SK-N-SH treated with all-trans-retinoic acid at 6 μM for 48 hours (cell line): ENCODE measurements around the gene DHX30.

ENCODE experiments used
- CSDC2 ChIP-seq: fragments of 250-450 bp; sonication (Bioruptor Pico); IDR thresholded peaks from 2 replicates; pipeline ENCODE4 v1.5.0; 2020; ENCODE audit warnings: mild to moderate bottlenecking, moderate library complexity
- ISL1 ChIP-seq: fragments of 250-450 bp; sonication (Bioruptor Pico); IDR thresholded peaks from 2 replicates; pipeline ENCODE4 v2.1.2; 2022; ENCODE audit warnings: mild to moderate bottlenecking, moderate library complexity
- RARB ChIP-seq: fragments of 250-450 bp; sonication (Bioruptor Pico); IDR thresholded peaks from 2 replicates; pipeline ENCODE4 v1.8.0; 2021; ENCODE audit warnings: mild to moderate bottlenecking, moderate library complexity
- TCF4 ChIP-seq: fragments of 250-450 bp; sonication (Bioruptor Pico); IDR thresholded peaks from 2 replicates; pipeline ENCODE4 v1.8.0; 2021; ENCODE audit warnings: mild to moderate bottlenecking, moderate library complexity, borderline replicate concordance
- TOX ChIP-seq: fragments of 250-450 bp; sonication (Bioruptor Pico); IDR thresholded peaks from 2 replicates; pipeline ENCODE4 v1.8.0; 2021; ENCODE audit warnings: mild to moderate bottlenecking, moderate library complexity, borderline replicate concordance
- ZFP30 ChIP-seq: fragments of 450-650 bp; formaldehyde crosslinking; IDR thresholded peaks from 2 replicates; pipeline ENCODE4 v1.5.0; 2022; ENCODE audit warnings: mild to moderate bottlenecking, moderate library complexity
- ZNF8 ChIP-seq: fragments of 450-650 bp; formaldehyde crosslinking; IDR thresholded peaks from 2 replicates; pipeline ENCODE4 v1.5.0; 2020; ENCODE audit warnings: mild to moderate bottlenecking, moderate library complexity
- TF ChIP-seq, protein P1 (sequence below): fragments of 250-450 bp; sonication (Bioruptor Pico); IDR thresholded peaks from 2 replicates; pipeline ENCODE4 v1.8.0; 2020; ENCODE audit warnings: mild to moderate bottlenecking, moderate library complexity, borderline replicate concordance
- TF ChIP-seq, protein P2 (sequence below): fragments of 250-450 bp; sonication (Bioruptor Pico); IDR thresholded peaks from 2 replicates; pipeline ENCODE4 v1.5.1; 2021; ENCODE audit warnings: mild to moderate bottlenecking, moderate library complexity
- TF ChIP-seq, protein P3 (sequence below): fragments of 250-450 bp; sonication (Bioruptor Pico); IDR thresholded peaks from 2 replicates; pipeline ENCODE4 v1.5.1; 2020; ENCODE audit warnings: low read depth, mild to moderate bottlenecking, moderate library complexity

DNA sequence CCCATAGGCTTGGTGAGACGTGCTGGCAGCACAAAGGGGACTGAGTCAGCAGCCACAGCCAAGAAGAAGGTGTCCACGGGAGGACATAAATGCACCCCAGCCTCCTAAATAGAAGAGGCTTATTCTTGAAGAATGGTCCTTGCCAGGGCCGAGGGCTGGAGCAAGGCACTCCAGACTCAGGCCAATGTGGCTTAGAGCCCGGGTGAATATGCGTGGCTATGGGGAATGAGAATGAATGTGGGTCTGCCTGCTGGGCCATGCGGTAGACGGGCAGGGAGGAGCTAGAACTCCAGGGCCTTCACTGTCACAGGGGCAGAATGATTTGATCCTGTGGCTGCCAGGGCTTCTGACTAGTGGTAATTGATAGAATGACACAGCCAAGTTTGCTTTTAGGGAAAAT, 34.0 kb downstream of the DHX30 start:
- TF ChIP-seq, protein P1, sequence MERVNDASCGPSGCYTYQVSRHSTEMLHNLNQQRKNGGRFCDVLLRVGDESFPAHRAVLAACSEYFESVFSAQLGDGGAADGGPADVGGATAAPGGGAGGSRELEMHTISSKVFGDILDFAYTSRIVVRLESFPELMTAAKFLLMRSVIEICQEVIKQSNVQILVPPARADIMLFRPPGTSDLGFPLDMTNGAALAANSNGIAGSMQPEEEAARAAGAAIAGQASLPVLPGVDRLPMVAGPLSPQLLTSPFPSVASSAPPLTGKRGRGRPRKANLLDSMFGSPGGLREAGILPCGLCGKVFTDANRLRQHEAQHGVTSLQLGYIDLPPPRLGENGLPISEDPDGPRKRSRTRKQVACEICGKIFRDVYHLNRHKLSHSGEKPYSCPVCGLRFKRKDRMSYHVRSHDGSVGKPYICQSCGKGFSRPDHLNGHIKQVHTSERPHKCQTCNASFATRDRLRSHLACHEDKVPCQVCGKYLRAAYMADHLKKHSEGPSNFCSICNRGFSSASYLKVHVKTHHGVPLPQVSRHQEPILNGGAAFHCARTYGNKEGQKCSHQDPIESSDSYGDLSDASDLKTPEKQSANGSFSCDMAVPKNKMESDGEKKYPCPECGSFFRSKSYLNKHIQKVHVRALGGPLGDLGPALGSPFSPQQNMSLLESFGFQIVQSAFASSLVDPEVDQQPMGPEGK, result no peak
- TF ChIP-seq ZFP30 (CRISPR knock-in tag), result no peak
- TF ChIP-seq ISL1 (CRISPR knock-in tag), result no peak
- TF ChIP-seq TCF4 (CRISPR knock-in tag), result no peak
- TF ChIP-seq CSDC2, result no peak
- no peak for TF ChIP-seq TOX
- no peak for TF ChIP-seq ZNF8 (CRISPR knock-in tag)
- TF ChIP-seq, protein P2, sequence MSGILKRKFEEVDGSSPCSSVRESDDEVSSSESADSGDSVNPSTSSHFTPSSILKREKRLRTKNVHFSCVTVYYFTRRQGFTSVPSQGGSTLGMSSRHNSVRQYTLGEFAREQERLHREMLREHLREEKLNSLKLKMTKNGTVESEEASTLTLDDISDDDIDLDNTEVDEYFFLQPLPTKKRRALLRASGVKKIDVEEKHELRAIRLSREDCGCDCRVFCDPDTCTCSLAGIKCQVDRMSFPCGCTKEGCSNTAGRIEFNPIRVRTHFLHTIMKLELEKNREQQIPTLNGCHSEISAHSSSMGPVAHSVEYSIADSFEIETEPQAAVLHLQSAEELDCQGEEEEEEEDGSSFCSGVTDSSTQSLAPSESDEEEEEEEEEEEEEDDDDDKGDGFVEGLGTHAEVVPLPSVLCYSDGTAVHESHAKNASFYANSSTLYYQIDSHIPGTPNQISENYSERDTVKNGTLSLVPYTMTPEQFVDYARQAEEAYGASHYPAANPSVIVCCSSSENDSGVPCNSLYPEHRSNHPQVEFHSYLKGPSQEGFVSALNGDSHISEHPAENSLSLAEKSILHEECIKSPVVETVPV (CRISPR knock-in tag), result no peak
- TF ChIP-seq, protein P3, sequence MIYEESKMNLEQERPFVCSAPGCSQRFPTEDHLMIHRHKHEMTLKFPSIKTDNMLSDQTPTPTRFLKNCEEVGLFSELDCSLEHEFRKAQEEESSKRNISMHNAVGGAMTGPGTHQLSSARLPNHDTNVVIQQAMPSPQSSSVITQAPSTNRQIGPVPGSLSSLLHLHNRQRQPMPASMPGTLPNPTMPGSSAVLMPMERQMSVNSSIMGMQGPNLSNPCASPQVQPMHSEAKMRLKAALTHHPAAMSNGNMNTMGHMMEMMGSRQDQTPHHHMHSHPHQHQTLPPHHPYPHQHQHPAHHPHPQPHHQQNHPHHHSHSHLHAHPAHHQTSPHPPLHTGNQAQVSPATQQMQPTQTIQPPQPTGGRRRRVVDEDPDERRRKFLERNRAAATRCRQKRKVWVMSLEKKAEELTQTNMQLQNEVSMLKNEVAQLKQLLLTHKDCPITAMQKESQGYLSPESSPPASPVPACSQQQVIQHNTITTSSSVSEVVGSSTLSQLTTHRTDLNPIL (CRISPR knock-in tag), result no peak
- no peak for TF ChIP-seq RARB (CRISPR knock-in tag)
